ENCODE results near the gene ADGRD2.
"Not testable (repeated sequence)": the region's sequence is repeated elsewhere in the genome, so short reads cannot be mapped to it uniquely, and the experiment has no call there.

The ADGRD2 gene

DNA sequence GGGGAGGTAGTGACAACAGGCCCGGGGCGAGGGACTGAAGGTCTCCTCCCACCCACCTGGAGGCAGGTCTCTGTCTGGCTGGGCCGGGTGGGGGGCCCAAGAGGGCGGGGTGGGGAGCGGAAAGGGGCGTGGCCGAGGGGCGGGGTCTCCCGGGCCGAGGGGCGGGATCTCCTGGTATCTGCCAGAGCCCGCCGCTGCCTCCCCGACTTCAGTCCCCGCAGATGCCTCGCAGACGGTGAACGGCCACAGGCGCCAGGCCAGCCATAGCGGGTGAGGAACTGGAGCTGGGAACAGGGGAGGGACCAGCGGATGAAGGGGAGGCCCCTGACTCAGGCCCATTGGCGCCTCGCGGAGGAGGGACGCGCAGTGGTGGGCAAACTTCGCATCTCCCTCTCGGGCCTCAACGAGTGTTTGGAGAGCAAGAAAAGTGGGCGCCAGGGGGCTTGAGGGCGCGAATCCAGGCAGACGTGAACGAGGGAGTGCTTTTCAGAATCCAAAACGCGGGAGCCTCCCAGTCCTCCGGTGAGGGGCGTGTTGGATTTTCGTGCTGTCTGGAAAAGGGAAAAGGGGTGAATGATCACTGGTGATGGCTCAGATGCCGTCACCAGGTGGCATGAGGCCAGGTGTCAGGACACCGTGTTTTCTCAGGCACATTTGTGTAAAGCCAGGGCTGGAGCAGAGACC is at the start of gene ADGRD2:
Gene ADGRD2, plus strand, starts transcription at position 211 of the 684 bp plus-strand sequence. CDS start 1,216 bp downstream, outside the sequence.
- DNase-seq (ENCODE audit: low spot score) = no peak

DNA sequence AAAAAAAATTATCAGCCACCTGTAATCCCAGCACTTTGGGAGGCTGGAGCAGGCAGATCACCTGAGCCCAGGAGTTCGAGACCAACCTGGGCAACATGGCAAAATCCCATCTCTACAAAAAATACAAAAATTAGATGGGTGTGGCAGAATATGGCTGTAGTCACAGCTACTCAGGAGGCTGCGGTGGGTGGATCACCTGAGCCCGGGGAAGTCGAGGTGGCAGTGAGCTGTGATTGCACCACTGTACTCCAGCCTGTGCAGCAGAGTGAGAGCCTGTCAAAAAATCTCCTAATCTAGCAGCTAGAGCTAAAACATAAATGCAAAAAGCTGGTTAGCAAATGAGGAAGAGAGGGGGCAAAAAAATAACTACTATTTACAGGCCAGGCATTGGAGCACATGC is 47.0 kb upstream of the ADGRD2 start:
- no peak for DNase-seq (ENCODE audit: low spot score)

- no peak for DNase-seq (ENCODE audit: low spot score)
Measured at GRCh38 chr9:124409410-124409809, 40.8 kb upstream of the ADGRD2 start.

- no peak for DNase-seq (ENCODE audit: low spot score)
Measured at GRCh38 chr9:124410321-124410913, 39.8 kb upstream of the ADGRD2 start.

GRCh38 chr9:124411514-124412227 is 38.6 kb upstream of the ADGRD2 start:
- no peak for DNase-seq (ENCODE audit: low spot score)

- DNase-seq (ENCODE audit: low spot score) = no peak
Measured at GRCh38 chr9:124412228-124412575, 38.0 kb upstream of the ADGRD2 start.

GRCh38 chr9:124414612-124415011 is 35.6 kb upstream of the ADGRD2 start:
- no peak for DNase-seq (ENCODE audit: low spot score)

DNA sequence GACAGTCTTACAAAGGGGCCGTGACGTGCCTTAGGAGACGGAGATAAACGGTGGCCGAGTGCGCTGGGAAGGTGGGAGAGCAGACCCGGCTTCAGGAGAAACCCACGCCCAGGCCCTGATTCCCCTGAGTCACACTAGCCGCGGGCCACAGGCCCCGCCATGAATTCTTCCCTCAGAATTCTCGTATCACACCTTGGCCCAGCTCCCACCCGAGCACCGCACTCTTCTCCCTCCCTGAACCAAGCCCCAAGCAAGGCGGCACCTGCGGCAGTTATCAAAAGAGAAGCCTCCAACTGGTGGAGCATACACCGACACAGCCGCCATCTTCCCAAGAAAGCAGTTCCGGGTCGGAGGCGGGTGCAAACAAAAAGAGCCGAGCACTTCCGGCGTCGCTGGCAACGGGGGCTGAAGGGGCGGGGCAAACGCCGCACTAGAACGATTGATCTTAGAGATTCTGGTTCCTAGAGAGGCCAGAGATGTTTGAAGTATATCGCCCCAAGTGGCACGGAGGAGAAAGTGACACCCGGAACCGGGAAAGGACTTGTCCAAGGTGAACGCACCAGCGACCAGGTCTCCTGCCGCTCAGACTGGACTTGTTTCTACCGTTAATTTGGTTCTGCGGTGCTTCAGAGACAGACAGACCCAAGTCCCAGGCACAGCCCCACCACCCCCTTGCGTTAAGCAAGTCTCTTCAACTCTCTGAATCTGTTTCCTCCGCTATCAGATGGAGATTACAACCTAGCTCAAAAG is 35.0 kb upstream of the ADGRD2 start, which contains the start of gene PSMB7:
Gene PSMB7, minus strand, starts transcription at position 341 of the 750 bp plus-strand sequence. Its CDS starts 17 bp downstream, at position 324.
- peak; percentile 97 for DNase-seq (ENCODE audit: low spot score)

DNA sequence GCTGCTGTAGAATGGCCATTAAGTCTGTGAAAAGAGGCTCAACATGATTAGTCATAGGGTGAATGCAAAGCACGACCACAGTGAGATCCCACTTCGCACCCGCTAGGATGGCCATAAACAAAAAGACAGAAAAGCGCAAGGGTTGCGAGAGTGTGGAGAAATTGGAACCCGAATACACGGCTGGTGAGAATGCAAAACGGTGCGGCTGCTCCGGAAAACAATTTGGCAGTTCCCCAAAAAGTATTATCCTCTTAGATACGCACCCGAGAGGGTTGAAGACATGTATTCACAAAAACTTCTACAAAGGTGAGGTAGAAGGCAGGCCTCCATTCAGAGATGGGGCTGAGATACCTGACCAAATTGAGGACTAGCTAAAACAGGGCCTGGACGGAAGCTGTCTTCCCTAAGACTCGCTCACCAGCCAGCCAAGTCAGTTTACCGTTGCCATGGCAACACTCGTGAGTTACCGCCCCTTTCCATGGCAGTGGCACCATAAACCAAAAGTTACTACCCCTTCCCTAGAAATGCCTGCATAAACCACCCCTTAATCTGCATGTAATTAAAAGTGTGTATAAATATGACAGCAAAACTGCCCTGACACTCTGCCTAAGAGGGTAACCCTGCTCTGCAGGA is 34.3 kb upstream of the ADGRD2 start:
- no peak for DNase-seq (ENCODE audit: low spot score)

DNA sequence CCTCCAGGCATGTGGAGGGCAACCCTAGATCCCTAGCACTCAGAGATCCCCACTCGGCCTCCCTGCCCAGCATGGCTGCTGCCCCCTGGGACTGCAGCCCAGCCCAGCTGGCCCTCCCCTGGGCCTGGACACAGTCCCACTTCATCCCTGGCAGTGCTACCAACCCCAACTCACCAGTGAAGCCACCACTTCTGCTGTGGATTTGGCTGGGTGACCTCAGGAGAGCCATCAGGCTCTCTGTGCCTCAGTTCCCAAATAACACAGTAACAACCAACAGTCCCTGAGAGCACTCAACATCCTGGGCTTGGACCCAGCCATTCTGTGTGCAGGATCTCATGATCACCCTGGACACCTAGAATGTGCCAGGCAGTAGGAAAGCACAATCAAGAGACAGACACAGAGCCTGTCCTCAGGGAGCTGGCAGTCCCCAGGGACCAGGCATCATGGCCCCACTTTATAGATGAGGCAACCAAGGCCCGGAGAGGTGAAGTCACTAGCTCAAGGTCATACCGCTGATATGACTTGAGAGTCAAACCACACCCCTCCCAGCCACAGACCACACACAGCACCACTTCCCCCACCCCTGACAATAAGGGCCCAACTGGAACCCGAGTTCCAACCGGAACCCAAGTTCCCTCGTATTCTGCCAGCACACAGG is 30.3 kb upstream of the ADGRD2 start:
- DNase-seq (ENCODE audit: low spot score) = no peak

DNA sequence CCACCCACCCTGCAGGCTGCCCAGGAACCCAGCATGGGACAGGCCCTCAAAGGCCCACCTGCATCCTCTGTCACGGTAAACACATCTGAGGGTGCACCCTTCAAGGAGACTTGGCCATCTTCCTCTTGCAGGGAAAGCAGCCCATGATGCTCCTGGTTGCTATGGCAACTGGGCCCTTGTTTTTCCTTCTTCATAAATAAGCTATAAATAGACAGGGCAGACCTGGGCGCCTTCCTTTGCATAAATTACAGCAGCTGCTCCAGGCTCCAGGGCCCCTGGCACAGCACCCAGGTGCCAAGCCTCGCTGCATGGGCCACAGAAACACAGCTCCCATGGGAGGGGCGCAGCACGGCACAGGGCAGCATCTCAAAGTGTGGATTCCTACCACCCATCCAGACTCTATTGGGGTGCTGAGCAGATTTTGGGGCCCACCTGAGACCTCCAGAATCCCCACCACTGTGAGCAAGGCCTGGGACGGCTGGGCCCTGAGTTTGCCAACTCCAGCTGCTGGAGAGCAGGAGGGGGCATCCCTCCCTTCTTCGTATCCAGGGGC is 29.2 kb upstream of the ADGRD2 start:
- no peak for DNase-seq (ENCODE audit: low spot score)

DNA sequence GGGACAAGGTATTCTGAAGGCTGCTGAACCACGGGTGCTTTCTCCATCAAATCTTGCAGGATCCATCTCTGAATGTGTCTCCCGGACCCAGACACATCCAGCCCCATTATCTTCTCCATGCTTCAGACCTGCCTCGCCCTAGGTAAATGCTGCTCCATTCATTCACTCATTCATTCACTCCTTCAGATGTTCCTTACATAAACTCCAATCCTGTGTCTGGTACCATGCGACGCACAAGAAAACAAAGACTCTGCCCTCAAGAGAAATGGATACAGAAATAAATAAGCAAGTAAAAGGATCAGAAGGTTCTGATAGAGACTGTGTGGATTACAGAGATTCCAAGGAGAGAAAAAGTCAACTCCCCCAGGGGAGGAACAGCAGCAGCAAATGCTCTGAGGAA is 27.1 kb upstream of the ADGRD2 start:
- no peak for DNase-seq (ENCODE audit: low spot score)

- DNase-seq (ENCODE audit: low spot score) = no peak
Measured at GRCh38 chr9:124423591-124423990, 26.7 kb upstream of the ADGRD2 start.

DNA sequence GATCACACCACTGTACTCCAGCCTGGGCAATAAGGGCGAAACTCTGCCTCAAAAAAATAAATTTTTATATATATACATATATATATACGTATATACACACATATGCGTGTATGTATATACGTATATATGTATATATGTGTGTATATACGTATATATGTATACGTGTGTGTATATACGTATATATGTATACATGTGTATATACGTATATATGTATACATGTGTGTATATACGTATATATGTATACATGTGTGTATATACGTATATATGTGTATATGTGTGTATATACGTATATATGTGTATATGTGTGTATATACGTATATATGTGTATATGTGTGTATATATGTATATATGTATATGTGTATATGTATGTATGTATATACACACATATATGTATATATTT is 24.5 kb upstream of the ADGRD2 start:
- not testable (repeated sequence) for DNase-seq (ENCODE audit: low spot score)

DNA sequence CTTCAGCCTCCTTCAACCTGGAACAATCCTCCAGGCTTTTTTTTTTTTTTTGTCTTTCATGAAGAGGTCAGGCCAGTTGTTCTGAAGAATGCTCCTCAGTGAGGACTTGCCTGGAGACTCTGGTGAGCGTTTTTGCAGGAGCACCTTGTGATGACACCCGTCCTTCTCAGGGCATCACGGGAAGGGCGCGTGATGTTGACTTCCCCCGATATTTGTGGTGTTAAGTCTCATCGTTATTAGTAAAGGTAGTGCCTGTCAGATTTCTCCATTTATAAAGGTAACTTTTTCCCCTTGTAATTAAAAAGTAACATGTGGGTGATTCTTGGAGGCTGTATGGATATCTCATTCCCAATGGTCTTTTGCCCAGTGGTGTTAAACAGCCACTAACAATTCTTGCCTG is 23.9 kb upstream of the ADGRD2 start:
- no peak for DNase-seq (ENCODE audit: low spot score)

- no peak for DNase-seq (ENCODE audit: low spot score)
Measured at GRCh38 chr9:124427281-124427680, 23.0 kb upstream of the ADGRD2 start.

DNA sequence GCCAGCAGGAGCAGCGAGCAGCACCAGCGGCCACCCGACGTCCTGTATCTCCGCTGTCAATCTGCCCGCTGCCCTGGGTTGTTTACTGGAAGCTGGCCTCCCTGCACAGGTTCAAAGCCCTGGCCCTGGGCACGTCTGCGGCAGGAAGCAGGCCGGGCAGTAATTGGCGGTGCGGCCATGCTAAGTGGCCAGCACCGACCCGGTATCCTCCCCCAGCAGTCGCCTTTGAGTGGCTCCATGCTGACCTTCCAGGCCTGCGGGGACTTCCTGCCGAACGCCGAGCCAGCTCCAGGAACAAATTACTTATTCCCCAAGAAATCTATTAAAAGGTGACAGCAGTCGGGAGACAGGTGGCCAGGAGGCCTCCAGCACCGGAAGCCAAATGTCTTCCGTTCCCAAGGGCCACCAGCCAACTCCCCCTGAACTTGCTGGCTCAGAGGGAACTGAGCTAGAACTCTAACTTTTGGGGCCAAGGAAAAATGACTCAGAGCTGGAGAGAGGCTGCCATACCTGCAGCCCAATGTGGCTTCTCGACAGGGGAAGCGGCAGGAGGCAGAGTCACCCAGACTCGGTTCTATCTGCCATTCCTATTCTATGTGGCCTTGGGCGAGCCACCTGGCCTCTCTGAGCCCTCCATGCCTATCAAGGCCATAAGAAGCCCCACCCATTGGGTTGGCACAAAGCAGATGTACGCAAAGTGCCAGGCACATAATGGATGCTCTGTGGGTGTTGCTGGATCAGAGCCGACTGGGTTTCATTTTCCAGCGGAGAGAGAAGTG is 21.3 kb upstream of the ADGRD2 start:
- DNase-seq (ENCODE audit: low spot score) = no peak

GRCh38 chr9:124429530-124429867 is 20.8 kb upstream of the ADGRD2 start:
- peak; percentile 17 for DNase-seq (ENCODE audit: low spot score)

GRCh38 chr9:124436320-124436719 is 13.9 kb upstream of the ADGRD2 start:
- peak; percentile 20 for DNase-seq (ENCODE audit: low spot score)

DNA sequence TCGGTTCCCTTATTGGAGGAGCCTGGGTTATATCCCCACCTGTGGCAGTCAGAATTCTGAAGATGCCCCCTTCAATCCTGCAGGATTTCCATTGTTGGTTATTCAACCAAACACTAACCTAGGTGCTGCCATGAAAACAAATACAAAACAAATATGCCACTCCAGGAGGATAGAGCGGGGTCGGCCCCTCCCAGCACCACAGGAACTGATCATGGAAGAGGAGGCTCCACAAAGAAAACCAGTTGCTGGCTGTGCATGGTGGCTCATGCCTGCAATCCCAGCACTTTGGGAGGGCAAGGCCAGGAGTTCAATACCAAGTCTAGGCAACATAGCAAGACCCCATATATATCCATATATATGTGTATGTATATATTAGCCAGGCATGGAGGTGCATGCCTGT is 13.2 kb upstream of the ADGRD2 start:
- DNase-seq (ENCODE audit: low spot score) = no peak
